ENCODE results near the gene BTNL3. TPM values are rescaled to one million over a fixed set of nuclear protein-coding genes. Genes with fewer than 3 reads are reported as not detected.

BTNL3 gene
- total and polyA plus RNA-seq, 4 donors: not detected

- peaks cover 13% of the 10 kb centered on the region for H3K4me1 ChIP-seq (ENCODE audit: control insufficient read depth, insufficient read depth, low read length)
- DNase-seq (ENCODE audit: low read depth in 4 of 6, low spot score in 6 of 6): peak in 1 of 6 donors; percentile 1
- H3K4me3 ChIP-seq (ENCODE audit: low read depth, low read length): peak overlapping the region; percentile 14
- H3K27ac ChIP-seq (ENCODE audit: low read depth, low read length): no peak overlapping the region
- no peaks in the 10 kb centered on the region for H3K9me3 ChIP-seq (ENCODE audit: control insufficient read depth, insufficient read depth, low read length)
- whole genome bisulfite sequencing (ENCODE audit: insufficient coverage): 0% methylated on average over 2 of the region's 7 CpGs
- peaks cover 84% of the 10 kb centered on the region for H3K27me3 ChIP-seq (ENCODE audit: control insufficient read depth, insufficient read depth, low read length)
- no peaks in the 10 kb centered on the region for H3K36me3 ChIP-seq (ENCODE audit: control insufficient read depth, insufficient read depth, low read length)
These were observed 65.5 kb downstream of the BTNL3 start for GRCh38 chr5:181054138-181054537.

GRCh38 chr5:181054871-181055459 lies 66.3 kb downstream of the BTNL3 start:
- DNase-seq (ENCODE audit: low read depth in 4 of 6, low spot score in 6 of 6): no peak
- peaks cover 83% of the 10 kb centered on the region for H3K27me3 ChIP-seq (ENCODE audit: control insufficient read depth, insufficient read depth, low read length)
- H3K9me3 ChIP-seq (ENCODE audit: control insufficient read depth, insufficient read depth, low read length): no peaks in the 10 kb centered on the region
- H3K36me3 ChIP-seq (ENCODE audit: control insufficient read depth, insufficient read depth, low read length): peaks cover 3% of the 10 kb centered on the region
- no peak overlapping the region for H3K27ac ChIP-seq (ENCODE audit: low read depth, low read length)
- WGBS (ENCODE audit: insufficient coverage): 19% methylated on average over 7 of the region's 7 CpGs
- H3K4me1 ChIP-seq (ENCODE audit: control insufficient read depth, insufficient read depth, low read length): peaks cover 16% of the 10 kb centered on the region
- no peak overlapping the region for H3K4me3 ChIP-seq (ENCODE audit: low read depth, low read length)

Small RNAs within 50 kb of the gene (small RNA-seq; reads per million reads assigned to genes)
- gene MIR8089 (ENCODE audit: low replicate concordance): not detected
- gene RNU6-1036P (ENCODE audit: low replicate concordance): not detected
- gene RPS29P12 (ENCODE audit: low replicate concordance): not detected

Other genes starting within 250 kb of the BTNL3 start
- not detected for gene OR2Y1, start 248.8 kb upstream of the BTNL3 start, total RNA-seq
- gene OR2Y1, start 248.8 kb upstream of the BTNL3 start, polyA plus RNA-seq (ENCODE audit: insufficient read length in 2 of 2): not detected
- gene MGAT1, start 186.0 kb upstream of the BTNL3 start, total RNA-seq: 10 to 100 TPM; 40.7 to 77.6 TPM
- 10 to 100 TPM; 59.1 to 74.4 TPM for gene MGAT1, start 186.0 kb upstream of the BTNL3 start, polyA plus RNA-seq (ENCODE audit: insufficient read length in 2 of 2)
- 10 to 100 TPM; 34.1 to 46.2 TPM for gene ZFP62, start 127.6 kb upstream of the BTNL3 start, total RNA-seq
- 10 to 100 TPM; 35.7 to 41.8 TPM for gene ZFP62, start 127.6 kb upstream of the BTNL3 start, polyA plus RNA-seq (ENCODE audit: insufficient read length in 2 of 2)
- under 1 TPM; 0.11 to 0.50 TPM for gene BTNL8, start 89.7 kb upstream of the BTNL3 start, total RNA-seq
- under 1 TPM in 1 of 2 donors, not detected in 1; 0.39 TPM for gene BTNL8, start 89.7 kb upstream of the BTNL3 start, polyA plus RNA-seq (ENCODE audit: insufficient read length in 2 of 2)
- gene BTNL9, start 51.4 kb downstream of the BTNL3 start, total RNA-seq: 1 to 10 TPM; 3.6 to 6.3 TPM
- 10 to 100 TPM; 13.6 to 16.3 TPM for gene BTNL9, start 51.4 kb downstream of the BTNL3 start, polyA plus RNA-seq (ENCODE audit: insufficient read length in 2 of 2)
- not detected for gene OR2V1, start 142.3 kb downstream of the BTNL3 start, total RNA-seq
- gene OR2V1, start 142.3 kb downstream of the BTNL3 start, polyA plus RNA-seq (ENCODE audit: insufficient read length in 2 of 2): not detected
- not detected for gene OR2V2, start 158.7 kb downstream of the BTNL3 start, total RNA-seq
- gene OR2V2, start 158.7 kb downstream of the BTNL3 start, polyA plus RNA-seq (ENCODE audit: insufficient read length in 2 of 2): under 1 TPM in 1 of 2 donors, not detected in 1; 0.06 TPM
- 1 to 10 TPM; 1.8 to 1.9 TPM for gene TRIM7, start 216.3 kb downstream of the BTNL3 start, total RNA-seq
- 1 to 10 TPM; 6.4 to 7.3 TPM for gene TRIM7, start 216.3 kb downstream of the BTNL3 start, polyA plus RNA-seq (ENCODE audit: insufficient read length in 2 of 2)
- 10 to 100 TPM; 10.7 to 23.1 TPM for gene TRIM41, start 234.4 kb downstream of the BTNL3 start, total RNA-seq
- 10 to 100 TPM; 38.5 to 39.7 TPM for gene TRIM41, start 234.4 kb downstream of the BTNL3 start, polyA plus RNA-seq (ENCODE audit: insufficient read length in 2 of 2)

Data from spinal cord (tissue), 10 donors.